ENCODE measurements around the gene TMED1.

Gene TMED1

GRCh38 chr19:10826231-10826630 is 9.8 kb downstream of the TMED1 start:
- Histone ChIP-seq H3K4me2 (ENCODE audit: low read length) (no peak overlapping the region), H3K79me2 (ENCODE audit: insufficient read depth, low read length) (no peaks in the 10 kb centered on the region), H3K4me1 (ENCODE audit: insufficient read depth, low read length, severe bottlenecking) (no peaks in the 10 kb centered on the region), H3K36me3 (ENCODE audit: insufficient read depth, low read length) (peaks cover 57% of the 10 kb centered on the region), H2AFZ (ENCODE audit: low read length) (no peak overlapping the region), H3K9me2 (ENCODE audit: low read depth, low read length) (no peaks in the 10 kb centered on the region), H3K9ac (ENCODE audit: low read length) (no peak overlapping the region), H3K27me3 (ENCODE audit: insufficient read depth, low read length) (no peaks in the 10 kb centered on the region), H4K20me1 (ENCODE audit: insufficient read depth, low read length) (no peaks in the 10 kb centered on the region), H3K9me3 (ENCODE audit: low read length) (no peaks in the 10 kb centered on the region), H3K27ac (ENCODE audit: low read depth, low read length, poor library complexity, severe bottlenecking) (no peak overlapping the region), H3F3A (ENCODE audit: insufficient read depth, low read length) (no peaks in the 10 kb centered on the region), H3K4me3 (ENCODE audit: low read depth, low read length, poor library complexity, severe bottlenecking) (no peak overlapping the region)
- TF ChIP-seq CTCF (IDR thresholded peaks at IDR 0.05; ENCODE audit: low read length): no peak
- no peak for TF ChIP-seq EZH2 (IDR thresholded peaks at IDR 0.05; ENCODE audit: borderline replicate concordance, low read length)

GRCh38 chr19:10823690-10824089 is 12.3 kb downstream of the TMED1 start:
- no peaks in the 10 kb centered on the region for H4K20me1 ChIP-seq (ENCODE audit: insufficient read depth, low read length)
- H3F3A ChIP-seq (ENCODE audit: insufficient read depth, low read length): no peaks in the 10 kb centered on the region
- no peak overlapping the region for H3K9ac ChIP-seq (ENCODE audit: low read length)
- peaks cover 59% of the 10 kb centered on the region for H3K36me3 ChIP-seq (ENCODE audit: insufficient read depth, low read length)
- H3K4me1 ChIP-seq (ENCODE audit: insufficient read depth, low read length, severe bottlenecking): no peaks in the 10 kb centered on the region
- H3K4me3 ChIP-seq (ENCODE audit: low read depth, low read length, poor library complexity, severe bottlenecking): no peak overlapping the region
- no peaks in the 10 kb centered on the region for H3K27me3 ChIP-seq (ENCODE audit: insufficient read depth, low read length)
- no peaks in the 10 kb centered on the region for H3K9me2 ChIP-seq (ENCODE audit: low read depth, low read length)
- no peak overlapping the region for H2AFZ ChIP-seq (ENCODE audit: low read length)
- TF ChIP-seq CTCF (IDR thresholded peaks at IDR 0.05; ENCODE audit: low read length): no peak
- no peak for TF ChIP-seq EZH2 (IDR thresholded peaks at IDR 0.05; ENCODE audit: borderline replicate concordance, low read length)
- no peak overlapping the region for H3K27ac ChIP-seq (ENCODE audit: low read depth, low read length, poor library complexity, severe bottlenecking)
- no peaks in the 10 kb centered on the region for H3K9me3 ChIP-seq (ENCODE audit: low read length)
- H3K79me2 ChIP-seq (ENCODE audit: insufficient read depth, low read length): no peaks in the 10 kb centered on the region
- no peak overlapping the region for H3K4me2 ChIP-seq (ENCODE audit: low read length)

GRCh38 chr19:10820173-10820572 is 15.8 kb downstream of the TMED1 start:
- H3K9me2 ChIP-seq (ENCODE audit: low read depth, low read length): no peaks in the 10 kb centered on the region
- no peak overlapping the region for H3K9ac ChIP-seq (ENCODE audit: low read length)
- H3K36me3 ChIP-seq (ENCODE audit: insufficient read depth, low read length): peaks cover 45% of the 10 kb centered on the region
- TF ChIP-seq CTCF (IDR thresholded peaks at IDR 0.05; ENCODE audit: low read length) (peak; percentile 50), EZH2 (IDR thresholded peaks at IDR 0.05; ENCODE audit: borderline replicate concordance, low read length) (no peak)
- H3K4me1 ChIP-seq (ENCODE audit: insufficient read depth, low read length, severe bottlenecking): no peaks in the 10 kb centered on the region
- H3K9me3 ChIP-seq (ENCODE audit: low read length): no peaks in the 10 kb centered on the region
- H3K27me3 ChIP-seq (ENCODE audit: insufficient read depth, low read length): no peaks in the 10 kb centered on the region
- H2AFZ ChIP-seq (ENCODE audit: low read length): no peak overlapping the region
- no peaks in the 10 kb centered on the region for H3F3A ChIP-seq (ENCODE audit: insufficient read depth, low read length)
- H3K4me2 ChIP-seq (ENCODE audit: low read length): no peak overlapping the region
- no peak overlapping the region for H3K27ac ChIP-seq (ENCODE audit: low read depth, low read length, poor library complexity, severe bottlenecking)
- H3K79me2 ChIP-seq (ENCODE audit: insufficient read depth, low read length): no peaks in the 10 kb centered on the region
- no peaks in the 10 kb centered on the region for H4K20me1 ChIP-seq (ENCODE audit: insufficient read depth, low read length)
- H3K4me3 ChIP-seq (ENCODE audit: low read depth, low read length, poor library complexity, severe bottlenecking): no peak overlapping the region

Measured in OCI-LY1 (cell line).